ENCODE measurements around the gene RC3H1.
"Not testable (repeated sequence)": the region's sequence is repeated elsewhere in the genome, so short reads cannot be mapped to it uniquely, and the experiment has no call there.

The RC3H1 gene

DNA sequence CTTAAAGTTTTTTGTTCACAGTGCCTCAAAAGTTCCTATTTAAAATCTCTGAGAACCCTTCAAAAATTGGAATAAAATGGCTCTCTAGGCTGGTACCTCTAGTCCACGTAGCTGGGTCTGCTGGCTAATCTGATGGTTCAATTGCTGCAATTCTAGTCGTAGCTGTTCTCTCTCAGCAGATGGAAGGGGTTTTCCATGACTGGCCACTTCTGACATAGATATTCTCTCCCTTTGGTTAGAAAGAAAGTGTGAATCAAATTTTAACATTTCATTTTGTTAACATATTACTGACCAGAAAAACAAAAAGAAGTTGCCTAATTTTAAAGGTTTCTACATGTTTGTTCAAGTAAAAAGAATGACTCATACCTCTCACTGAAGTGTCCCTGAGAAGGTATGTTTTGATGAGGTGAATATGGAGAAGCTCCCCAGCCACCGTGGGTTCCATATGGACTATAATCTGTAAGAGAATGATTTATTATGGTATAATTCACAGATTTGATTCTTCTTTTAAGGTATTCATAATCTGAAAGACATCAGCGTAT lies 75.7 kb downstream of the RC3H1 start:
- DNase-seq: no peak

DNA sequence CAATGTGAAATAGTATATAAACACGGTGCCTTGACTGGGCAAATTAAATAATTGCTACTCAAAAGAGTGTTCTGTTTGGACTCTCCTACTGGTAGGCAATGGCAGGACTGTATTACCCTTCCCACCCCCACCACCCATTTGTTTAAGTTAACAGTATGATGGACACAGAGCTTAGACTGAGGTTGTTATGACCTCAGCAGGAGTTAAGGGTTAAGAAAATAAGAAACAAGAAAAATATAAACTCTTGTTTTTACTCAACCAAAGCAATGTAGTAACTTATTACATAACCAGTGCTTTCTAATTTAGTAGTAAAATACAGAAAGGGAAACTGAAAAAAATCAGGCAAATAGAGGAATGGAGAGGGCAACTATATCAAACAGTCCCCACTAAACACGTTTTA lies 85.1 kb downstream of the RC3H1 start:
- DNase-seq: no peak

GRCh38 chr1:173934440-173934839 lies 87.7 kb downstream of the RC3H1 start:
- DNase-seq: no peak

DNA sequence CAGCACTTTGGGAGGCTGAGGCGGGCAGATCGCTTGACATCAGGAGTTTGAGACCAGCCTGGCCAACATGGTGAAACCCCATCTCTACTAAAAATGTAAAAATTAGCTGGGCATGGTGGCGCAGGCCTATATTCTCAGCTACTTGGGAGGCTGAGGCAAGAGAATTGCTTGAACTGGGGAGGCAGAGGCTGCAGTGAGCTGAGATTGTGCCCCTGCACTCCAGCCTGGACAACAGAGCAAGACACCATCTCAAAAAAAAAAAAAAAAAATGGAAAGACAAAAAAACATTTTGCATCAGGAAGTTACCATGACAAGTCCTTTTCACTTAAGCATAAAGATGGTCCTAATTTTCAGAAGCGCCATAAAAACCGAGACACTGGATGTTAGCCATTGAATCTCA lies 91.6 kb downstream of the RC3H1 start:
- DNase-seq: not testable (repeated sequence)

DNA sequence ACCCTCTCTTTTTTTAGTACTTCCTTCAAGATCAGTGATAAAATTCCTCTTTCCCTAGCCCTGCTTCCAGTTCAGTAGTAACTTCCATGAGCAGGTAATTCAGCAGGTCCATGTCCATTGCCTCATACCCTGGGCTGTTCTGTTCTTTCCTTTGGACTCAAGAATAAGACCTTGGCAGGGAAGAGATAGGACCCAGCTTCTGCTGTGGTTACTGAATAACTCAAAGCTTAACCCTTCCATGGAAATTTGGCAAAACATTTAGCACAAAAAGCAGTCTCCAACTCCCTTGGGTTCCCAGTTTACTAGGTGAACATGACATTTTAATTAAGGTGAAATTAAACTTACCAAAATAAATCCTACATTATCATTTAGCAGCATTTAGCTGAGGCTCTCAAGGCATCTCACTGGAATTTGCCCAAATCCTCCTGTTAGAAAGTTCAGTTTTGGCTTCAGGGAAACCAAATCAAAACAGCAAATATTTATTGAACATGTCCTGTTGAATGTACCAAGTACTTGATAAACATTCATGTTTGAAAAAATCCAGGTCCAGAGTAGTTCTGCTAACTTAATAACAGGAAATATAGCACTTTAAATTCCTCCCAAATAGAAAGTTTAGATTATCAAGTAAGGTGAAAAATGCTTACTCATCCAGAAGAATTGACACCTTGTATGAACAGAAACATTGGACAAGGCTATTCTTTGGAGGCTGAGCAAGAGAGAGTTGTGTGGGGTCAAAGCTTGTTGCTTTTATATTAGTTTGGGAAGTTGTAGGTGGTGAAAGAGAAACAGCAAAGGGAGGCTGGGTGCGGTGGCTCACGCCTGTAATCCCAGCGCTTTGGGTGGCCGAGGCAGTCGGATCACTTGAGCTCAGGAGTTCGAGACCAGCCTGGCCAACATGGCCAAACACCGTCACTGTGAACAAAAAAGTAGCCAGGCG lies 96.6 kb downstream of the RC3H1 start:
- no peak for DNase-seq

DNA sequence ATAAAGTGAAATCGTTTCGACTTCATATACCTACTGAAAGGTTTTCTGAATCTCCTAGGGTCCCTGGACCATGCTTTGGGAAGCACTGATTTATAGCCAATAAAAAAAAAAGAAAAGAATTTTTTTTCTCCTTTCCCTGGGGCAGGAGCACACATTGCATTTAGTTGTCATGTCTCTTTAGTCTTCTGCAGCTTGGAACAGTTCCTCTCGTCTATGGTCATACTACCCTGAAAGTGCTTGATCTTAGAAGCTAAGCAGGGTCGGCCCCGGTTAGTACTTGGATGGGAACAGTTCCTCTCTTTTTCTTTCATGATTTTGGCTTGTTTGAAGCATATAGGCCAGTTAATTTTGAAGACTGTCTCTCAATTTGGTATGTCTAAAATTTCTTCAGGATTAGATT lies 101.3 kb downstream of the RC3H1 start:
- DNase-seq: no peak

DNA sequence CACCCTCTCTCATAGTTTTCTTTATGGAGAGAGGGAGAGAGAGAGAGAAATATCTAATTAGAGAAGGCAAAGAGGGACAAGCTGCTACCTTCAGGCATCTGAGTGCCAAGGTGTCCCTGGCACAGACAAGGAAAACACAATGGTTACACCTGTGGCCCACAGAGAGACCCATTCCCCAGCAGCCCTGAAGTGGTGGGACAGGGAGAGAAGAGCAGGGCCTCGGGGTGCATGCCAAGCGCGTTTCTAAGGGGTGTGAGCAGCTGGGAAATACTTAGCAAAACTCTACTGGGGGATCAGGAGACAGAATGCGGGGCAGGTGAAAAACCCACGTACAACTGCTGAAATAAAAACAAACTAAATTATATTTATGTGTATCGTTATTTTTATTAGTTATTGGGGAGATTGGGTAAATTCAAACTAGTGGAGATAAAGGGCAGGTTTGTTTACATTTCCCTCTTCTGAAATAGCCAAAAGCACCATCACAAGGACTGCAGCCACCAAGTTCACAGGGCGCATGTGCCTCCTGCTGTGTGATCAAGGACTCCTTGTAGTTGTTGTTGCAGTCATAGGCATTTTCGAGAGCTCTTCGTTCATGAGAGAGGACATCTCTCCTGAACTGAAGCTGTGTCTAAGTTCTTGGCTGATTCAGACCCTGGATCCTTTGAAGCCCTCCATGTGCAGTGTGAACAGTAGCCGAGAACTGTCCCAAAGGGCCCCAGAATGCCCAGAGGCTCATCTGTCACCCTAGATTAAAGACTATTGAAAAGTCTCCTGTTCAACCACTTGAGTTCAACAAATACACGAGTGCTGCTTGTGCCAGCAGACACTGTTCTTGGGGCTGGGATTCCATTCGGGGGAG lies 104.3 kb downstream of the RC3H1 start:
- DNase-seq: no peak

DNA sequence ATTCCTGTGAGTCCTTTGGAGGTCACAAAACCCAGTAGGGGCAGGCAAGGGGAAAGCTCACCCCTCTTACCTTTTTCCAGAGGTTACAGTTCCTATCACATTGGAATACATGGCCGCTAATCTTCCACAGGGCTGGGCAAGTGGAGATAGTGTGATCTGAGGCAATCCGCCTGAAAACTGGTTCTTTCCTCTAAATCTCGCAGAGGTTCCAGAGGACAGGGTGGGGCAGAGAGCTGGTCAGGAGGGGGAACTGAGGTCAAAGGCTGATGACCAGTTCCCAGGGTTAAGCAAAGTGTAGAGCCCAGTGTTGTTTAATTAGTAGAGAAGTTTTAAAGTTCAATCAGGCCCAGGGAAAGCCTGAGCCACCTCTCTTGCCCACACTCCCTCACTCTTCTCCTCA lies 105.0 kb downstream of the RC3H1 start, which contains the start of gene SERPINC1:
Gene SERPINC1, minus strand, starts transcription at position 179 of the 400 bp plus-strand sequence. Its CDS starts 68 bp downstream, at position 111.
- no peak for DNase-seq

- no peak for DNase-seq
Measured at GRCh38 chr1:173916667-173917066, 105.5 kb downstream of the RC3H1 start.

- DNase-seq: no peak
Measured at GRCh38 chr1:173915596-173915995, 106.6 kb downstream of the RC3H1 start.

- peak; percentile 36 to 51 for DNase-seq
Measured at GRCh38 chr1:173914366-173914871, 107.7 kb downstream of the RC3H1 start.

DNA sequence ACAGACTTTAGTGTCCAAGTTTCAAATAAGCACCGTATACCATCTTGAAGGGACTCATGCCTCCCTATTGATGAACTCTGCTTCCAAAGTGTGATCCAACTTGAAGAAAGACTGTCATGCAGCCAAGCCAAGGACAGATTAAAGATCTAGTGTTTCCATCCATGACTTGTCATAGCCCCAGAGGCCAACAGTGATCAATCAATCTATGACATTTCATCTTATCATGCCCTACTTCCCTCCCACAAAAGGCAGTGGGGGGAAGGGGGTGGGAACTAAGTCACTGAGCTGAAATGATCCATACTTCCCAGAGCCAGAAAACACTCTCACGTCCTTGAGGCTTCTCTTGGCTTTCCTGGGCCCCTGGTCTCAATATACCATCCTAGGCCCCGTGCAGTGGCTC lies 109.0 kb downstream of the RC3H1 start:
- DNase-seq: no peak

DNA sequence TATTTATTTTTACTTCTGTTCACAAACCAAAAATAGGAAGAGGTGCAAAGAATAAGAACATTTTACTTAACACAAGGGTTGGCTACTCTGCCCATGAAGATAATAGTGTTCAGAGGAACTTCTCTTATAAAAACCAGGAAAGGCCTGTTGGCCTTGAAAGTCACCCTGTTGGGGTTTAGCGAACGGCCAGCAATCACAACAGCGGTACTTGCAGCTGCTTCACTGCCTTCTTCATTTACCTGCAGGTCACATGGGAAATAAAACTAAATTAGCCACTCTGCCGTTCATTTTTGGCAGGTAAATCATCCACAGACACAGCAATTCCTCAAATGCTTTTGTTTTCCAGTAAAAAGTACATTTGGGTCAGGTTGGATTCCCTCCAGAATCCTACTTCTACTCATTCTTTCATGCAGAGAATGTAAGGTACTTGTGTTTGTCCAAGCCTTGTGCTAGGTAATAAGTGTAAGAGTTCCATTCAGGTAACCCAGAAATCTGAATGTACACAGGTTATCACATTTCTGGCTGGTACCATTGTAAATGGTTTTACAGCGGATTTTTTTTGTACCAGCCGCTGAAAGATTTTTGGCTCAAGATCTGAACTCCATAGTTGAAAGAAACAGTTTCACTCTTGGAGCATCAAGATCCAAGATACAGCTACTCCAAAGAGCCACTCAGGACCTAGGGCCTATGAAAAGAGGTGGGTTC lies 118.2 kb downstream of the RC3H1 start:
- DNase-seq: no peak

DNA sequence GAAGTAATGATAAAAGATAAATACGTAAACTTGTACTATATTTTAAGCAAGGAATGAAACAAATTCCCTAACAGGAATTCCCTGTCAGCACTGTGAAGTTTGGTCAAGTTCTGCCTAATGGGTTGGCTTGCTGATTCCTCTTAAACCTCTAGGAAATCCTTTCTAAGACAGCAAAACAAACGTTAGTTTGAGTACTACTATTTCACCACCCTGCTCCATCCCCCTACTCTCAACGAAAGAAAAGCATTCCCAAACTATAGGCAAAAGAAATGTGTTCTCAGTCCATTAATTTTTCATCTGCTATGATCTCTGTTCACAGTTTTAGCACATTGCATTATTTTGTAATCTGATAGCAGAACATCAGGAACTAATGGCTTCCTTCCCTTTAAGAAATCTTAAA lies 121.2 kb downstream of the RC3H1 start:
- DNase-seq: no peak

DNA sequence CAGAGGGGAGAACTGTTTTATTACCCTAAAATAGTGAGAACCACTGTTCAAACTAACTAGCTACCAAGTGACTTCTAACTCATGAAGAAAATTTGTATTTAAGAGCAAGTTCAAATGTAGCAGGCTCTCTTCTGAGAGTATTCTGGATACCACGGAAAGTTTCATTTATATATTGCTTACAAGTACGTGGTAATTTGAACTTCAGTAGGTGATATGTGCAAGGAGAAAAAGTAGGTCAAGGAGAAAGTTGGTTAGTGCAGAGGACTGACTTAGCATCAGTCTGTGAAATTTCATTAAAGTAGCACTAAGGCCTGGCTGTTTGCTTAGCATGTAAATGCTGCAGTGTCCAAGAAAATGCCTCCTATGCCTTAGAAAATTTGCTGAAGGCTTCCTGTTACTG lies 121.7 kb downstream of the RC3H1 start:
- no peak for DNase-seq

GRCh38 chr1:173894189-173894588 lies 128.0 kb downstream of the RC3H1 start:
- DNase-seq: no peak

DNA sequence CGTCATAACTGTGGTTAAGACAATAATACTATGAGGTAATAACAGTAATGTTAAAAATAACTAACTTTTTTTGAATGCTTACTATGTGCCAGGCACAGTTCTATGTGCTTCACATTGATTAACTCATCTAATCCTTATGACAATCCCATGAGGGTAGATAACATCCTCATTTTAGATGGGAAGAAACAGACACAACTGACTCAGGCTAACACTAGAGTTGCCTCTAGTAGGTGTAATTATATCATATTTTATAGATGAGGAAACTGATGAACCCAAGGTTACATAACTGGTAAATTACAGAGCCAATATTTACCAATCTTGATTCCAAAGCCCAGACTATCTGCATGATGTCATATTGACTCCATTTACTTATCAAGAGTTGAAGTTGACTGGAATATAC lies 128.5 kb downstream of the RC3H1 start:
- no peak for DNase-seq

DNA sequence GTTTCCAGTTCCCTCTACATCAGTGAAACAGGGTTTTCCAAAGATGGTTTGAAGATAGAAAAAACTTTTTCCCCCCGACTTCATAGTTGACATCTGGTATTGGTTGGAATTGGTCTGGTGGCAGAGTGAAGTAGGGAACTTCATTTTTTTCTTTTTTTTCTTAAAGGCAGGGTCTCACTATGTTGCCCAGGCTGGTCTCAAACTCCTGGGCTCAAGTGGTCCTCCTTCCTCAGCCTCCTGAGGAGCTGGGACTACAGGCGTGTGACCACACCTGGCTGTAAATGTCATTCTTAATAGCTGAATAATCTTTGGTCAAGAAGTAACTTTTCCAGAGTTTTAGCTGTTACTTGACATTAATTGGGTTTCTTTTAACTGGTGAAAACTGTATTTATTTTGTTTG lies 132.3 kb downstream of the RC3H1 start:
- no peak for DNase-seq

GRCh38 chr1:173888749-173889148 lies 133.4 kb downstream of the RC3H1 start:
- no peak for DNase-seq

DNA sequence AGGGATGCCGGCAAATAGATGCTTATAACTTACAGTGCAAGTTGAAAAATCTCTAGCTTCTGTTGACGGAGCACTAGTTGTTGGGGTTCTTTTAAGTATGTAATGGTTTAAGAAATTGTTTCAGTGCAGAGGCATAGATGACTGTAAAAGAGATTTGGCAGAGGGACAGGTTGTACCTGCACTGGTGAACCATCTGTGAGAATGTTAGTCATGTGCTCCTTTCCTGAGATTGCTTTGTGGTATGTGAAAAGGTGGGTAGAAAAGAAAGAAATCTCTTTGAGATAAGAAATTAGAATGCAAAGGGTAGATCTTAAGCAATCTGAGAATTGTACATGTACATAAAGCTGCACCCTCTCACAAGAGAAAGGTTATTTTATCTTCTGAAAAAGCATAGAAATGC lies 134.5 kb downstream of the RC3H1 start:
- DNase-seq: no peak

- DNase-seq: no peak
Measured at GRCh38 chr1:173886746-173887611, 135.2 kb downstream of the RC3H1 start.

DNA sequence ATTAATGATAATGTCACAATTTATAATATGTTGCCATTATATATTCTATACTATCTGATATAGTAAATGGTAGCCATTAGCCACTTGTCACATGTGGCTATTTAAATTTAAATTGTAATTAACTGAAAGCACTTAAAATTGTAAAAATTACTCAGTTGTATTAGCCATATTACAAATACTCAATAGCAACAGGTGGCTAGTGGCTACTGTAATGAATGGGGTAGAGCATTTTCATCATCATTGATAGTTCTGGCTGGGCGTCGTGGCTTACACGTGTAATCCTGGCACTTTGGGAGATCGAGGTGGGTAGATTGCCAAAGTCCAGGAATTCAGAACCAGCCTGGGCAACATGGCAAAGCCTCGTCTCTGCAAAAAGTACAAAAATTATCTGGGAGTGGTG lies 137.5 kb downstream of the RC3H1 start:
- DNase-seq: no peak

All from activated CD4-positive, alpha-beta T cell treated with anti-CD3 and anti-CD28 coated beads, Interleukin-2, amount 50 U/mL, for 48 hours (primary cell).